Measurements from ENCODE around the gene DQX1. TPM values are rescaled to one million over a fixed set of nuclear protein-coding genes. Genes with fewer than 3 reads are reported as not detected.
"Not testable (repeated sequence)": the region's sequence is repeated elsewhere in the genome, so short reads cannot be mapped to it uniquely, and the experiment has no call there.

DQX1 gene
- total RNA-seq, 4 donors from 2014 or later = 2.7 to 12.8 (median 6.4) TPM

DNA sequence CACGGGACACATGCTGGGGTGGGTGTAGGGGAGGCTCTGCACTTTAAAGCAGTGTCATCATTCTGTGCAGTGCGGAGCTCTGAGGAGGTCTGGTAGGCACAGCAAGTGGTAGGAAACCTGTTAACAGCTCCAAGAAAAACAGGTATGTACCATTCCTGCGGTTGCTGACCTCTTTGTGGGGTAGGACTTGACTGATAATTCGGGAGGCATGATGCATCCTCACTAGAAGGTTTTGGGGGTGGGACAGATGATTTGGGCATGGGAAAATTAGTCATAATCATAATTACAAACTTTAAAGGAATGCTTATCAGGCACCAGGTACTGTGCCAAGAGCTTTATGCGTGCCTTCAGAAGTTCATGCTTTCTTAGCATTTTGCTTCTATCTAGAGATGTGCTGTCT is 38.2 kb upstream of the DQX1 start:
- H3K4me1 ChIP-seq = peaks cover 3% of the 10 kb centered on the region
- H3K9me3 ChIP-seq = no peaks in the 10 kb centered on the region
- no peak for DNase-seq (ENCODE audit: low spot score in 2 of 2)
- no peak overlapping the region for H3K27ac ChIP-seq
- TF ChIP-seq, protein P1, sequence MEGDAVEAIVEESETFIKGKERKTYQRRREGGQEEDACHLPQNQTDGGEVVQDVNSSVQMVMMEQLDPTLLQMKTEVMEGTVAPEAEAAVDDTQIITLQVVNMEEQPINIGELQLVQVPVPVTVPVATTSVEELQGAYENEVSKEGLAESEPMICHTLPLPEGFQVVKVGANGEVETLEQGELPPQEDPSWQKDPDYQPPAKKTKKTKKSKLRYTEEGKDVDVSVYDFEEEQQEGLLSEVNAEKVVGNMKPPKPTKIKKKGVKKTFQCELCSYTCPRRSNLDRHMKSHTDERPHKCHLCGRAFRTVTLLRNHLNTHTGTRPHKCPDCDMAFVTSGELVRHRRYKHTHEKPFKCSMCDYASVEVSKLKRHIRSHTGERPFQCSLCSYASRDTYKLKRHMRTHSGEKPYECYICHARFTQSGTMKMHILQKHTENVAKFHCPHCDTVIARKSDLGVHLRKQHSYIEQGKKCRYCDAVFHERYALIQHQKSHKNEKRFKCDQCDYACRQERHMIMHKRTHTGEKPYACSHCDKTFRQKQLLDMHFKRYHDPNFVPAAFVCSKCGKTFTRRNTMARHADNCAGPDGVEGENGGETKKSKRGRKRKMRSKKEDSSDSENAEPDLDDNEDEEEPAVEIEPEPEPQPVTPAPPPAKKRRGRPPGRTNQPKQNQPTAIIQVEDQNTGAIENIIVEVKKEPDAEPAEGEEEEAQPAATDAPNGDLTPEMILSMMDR (IDR thresholded peaks at IDR 0.05) = no peak
- TF ChIP-seq POLR2AphosphoS5 (IDR thresholded peaks at IDR 0.05) = no peak
- TF ChIP-seq EP300 (IDR thresholded peaks at IDR 0.05) = no peak
- TF ChIP-seq POLR2A (IDR thresholded peaks at IDR 0.05) = no peak
- H3K4me3 ChIP-seq = no peak overlapping the region
- WGBS = 70% methylated on average over 5 of the region's 5 CpGs
- no peaks in the 10 kb centered on the region for H3K36me3 ChIP-seq
- no peaks in the 10 kb centered on the region for H3K27me3 ChIP-seq

GRCh38 chr2:74562126-74562775 is 36.2 kb upstream of the DQX1 start:
- no peak overlapping the region for H3K27ac ChIP-seq

DNA sequence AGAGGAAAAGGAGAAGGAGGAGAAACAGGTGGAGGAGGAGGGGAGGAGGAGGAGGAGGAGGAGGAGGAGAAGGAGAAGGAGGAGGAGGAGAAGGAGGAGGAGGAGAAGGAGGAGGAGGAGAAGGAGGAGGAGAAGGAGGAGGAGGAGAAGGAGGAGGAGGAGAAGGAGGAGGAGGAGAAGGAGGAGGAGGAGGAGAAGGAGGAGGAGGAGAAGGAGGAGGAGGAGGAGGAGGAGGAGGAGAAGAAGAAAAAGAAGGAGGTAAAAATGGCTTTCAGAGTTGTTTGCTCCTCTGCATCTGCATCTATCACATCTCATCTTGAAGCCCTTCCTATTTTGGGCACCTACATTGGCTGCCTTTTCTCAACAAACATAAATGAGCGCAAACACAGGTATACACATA is 35.0 kb upstream of the DQX1 start:
- not testable (repeated sequence) for H3K27ac ChIP-seq; H3K4me3 ChIP-seq; H3K27me3 ChIP-seq; H3K4me1 ChIP-seq; H3K36me3 ChIP-seq; H3K9me3 ChIP-seq; DNase-seq (ENCODE audit: low spot score in 2 of 2)
- WGBS = 88% methylated on average over 1 of the region's 1 CpG

More at GRCh38 chr2:74562126-74562775, 36.2 kb upstream of the DQX1 start:
- 80% methylated on average over 7 of the region's 7 CpGs for WGBS
- H3K4me1 ChIP-seq = peaks cover 5% of the 10 kb centered on the region
- DNase-seq (ENCODE audit: low spot score in 2 of 2) = no peak
- H3K9me3 ChIP-seq = no peaks in the 10 kb centered on the region
- no peak overlapping the region for H3K4me3 ChIP-seq
- TF ChIP-seq POLR2A (IDR thresholded peaks at IDR 0.05) = no peak
- no peak for TF ChIP-seq EP300 (IDR thresholded peaks at IDR 0.05)
- TF ChIP-seq, protein P1 (IDR thresholded peaks at IDR 0.05) = no peak
- TF ChIP-seq POLR2AphosphoS5 (IDR thresholded peaks at IDR 0.05) = no peak
- H3K36me3 ChIP-seq = no peaks in the 10 kb centered on the region
- H3K27me3 ChIP-seq = no peaks in the 10 kb centered on the region

DNA sequence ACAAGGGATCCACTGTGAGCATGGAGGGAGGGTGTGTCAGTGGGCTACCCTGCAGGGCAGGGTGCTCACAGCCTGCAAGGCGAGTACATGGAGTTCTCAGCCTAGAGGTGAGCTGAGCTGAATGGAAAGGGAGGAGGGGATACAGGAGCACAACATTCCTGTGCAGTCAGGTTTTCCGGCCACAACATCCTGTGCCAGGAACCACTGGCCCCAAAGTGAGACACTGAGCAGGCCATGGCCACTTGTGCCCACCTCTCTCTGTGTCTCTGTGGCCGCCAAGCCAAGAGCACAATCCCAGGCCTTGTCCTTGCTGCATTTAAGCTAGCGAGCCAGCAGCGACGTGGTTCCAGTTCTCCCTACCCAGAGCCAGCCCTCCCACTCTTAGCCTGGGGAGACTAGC is 34.6 kb upstream of the DQX1 start:
- Histone ChIP-seq H3K36me3 (no peaks in the 10 kb centered on the region), H3K9me3 (no peaks in the 10 kb centered on the region), H3K4me1 (peaks cover 2% of the 10 kb centered on the region), H3K27ac (no peak overlapping the region), H3K4me3 (no peak overlapping the region), H3K27me3 (no peaks in the 10 kb centered on the region)
- TF ChIP-seq EP300 (IDR thresholded peaks at IDR 0.05) = no peak
- no peak for DNase-seq (ENCODE audit: low spot score in 2 of 2)
- 41% methylated on average over 5 of the region's 6 CpGs for WGBS

GRCh38 chr2:74559912-74560311 is 33.9 kb upstream of the DQX1 start:
- 31% methylated on average over 5 of the region's 5 CpGs for WGBS
- DNase-seq (ENCODE audit: low spot score in 2 of 2) = no peak
- H3K4me3 ChIP-seq = no peak overlapping the region
- peaks cover 8% of the 10 kb centered on the region for H3K4me1 ChIP-seq
- H3K27me3 ChIP-seq = peaks cover 4% of the 10 kb centered on the region
- H3K27ac ChIP-seq = no peak overlapping the region
- no peaks in the 10 kb centered on the region for H3K9me3 ChIP-seq
- TF ChIP-seq, protein P1 (IDR thresholded peaks at IDR 0.05) = no peak
- no peak for TF ChIP-seq POLR2A (IDR thresholded peaks at IDR 0.05)
- no peak for TF ChIP-seq EP300 (IDR thresholded peaks at IDR 0.05)
- TF ChIP-seq POLR2AphosphoS5 (IDR thresholded peaks at IDR 0.05) = no peak
- H3K36me3 ChIP-seq = no peaks in the 10 kb centered on the region

- TF ChIP-seq EP300 (IDR thresholded peaks at IDR 0.05) = no peak
- TF ChIP-seq POLR2AphosphoS5 (IDR thresholded peaks at IDR 0.05) = no peak
- TF ChIP-seq, protein P1 (IDR thresholded peaks at IDR 0.05) = no peak
- no peak for TF ChIP-seq POLR2A (IDR thresholded peaks at IDR 0.05)
- Histone ChIP-seq H3K4me3 (no peak overlapping the region), H3K27ac (no peak overlapping the region), H3K9me3 (no peaks in the 10 kb centered on the region), H3K36me3 (no peaks in the 10 kb centered on the region), H3K4me1 (peaks cover 21% of the 10 kb centered on the region), H3K27me3 (peaks cover 13% of the 10 kb centered on the region)
- 69% methylated on average over 7 of the region's 7 CpGs for WGBS
- no peak for DNase-seq (ENCODE audit: low spot score in 2 of 2)
Observed at GRCh38 chr2:74558284-74559230, 32.5 kb upstream of the DQX1 start.

All from suprapubic skin (tissue), 4 donors.